ENCODE data around the gene PTOV1. TPM values are rescaled to one million over a fixed set of nuclear protein-coding genes. Genes with fewer than 3 reads are reported as not detected.
A peak's percentile ranks its signal among the peaks of the same experiment; 100 is the strongest.

PTOV1 gene
- total and polyA plus RNA-seq, 2 of the 13 experiments (the other 11 are each of a cell fraction or from before 2014, with no cell fraction given) = 63.5 to 68.5 TPM

GRCh38 chr19:49877020-49877878 lies 26.3 kb downstream of the PTOV1 start, which contains the start of the genes AKT1S1 and TBC1D17 (continued):
- 0 out of 2 replicates have a peak, but pooled peaks have one; percentile 82 for TF ChIP-seq SNAPC5 (CRISPR knock-in tag; IDR thresholded peaks at IDR 0.05; ENCODE audit: borderline replicate concordance)
- TF ChIP-seq BRD4 (CRISPR knock-in tag; IDR thresholded peaks at IDR 0.05) = 0 out of 2 replicates have a peak, but pooled peaks have one; percentile 47
- 0 out of 2 replicates have a peak, but pooled peaks have one; percentile 28 for TF ChIP-seq SALL1 (CRISPR knock-in tag; IDR thresholded peaks at IDR 0.05)
- peak; percentile 85 for TF ChIP-seq KAT8 (CRISPR knock-in tag; IDR thresholded peaks at IDR 0.05)
- no peak for TF ChIP-seq HOXA7 (CRISPR knock-in tag; IDR thresholded peaks at IDR 0.05)
- TF ChIP-seq GLI4 (CRISPR knock-in tag; IDR thresholded peaks at IDR 0.05; ENCODE audit: borderline replicate concordance) = no peak
- peak; percentile 95 for TF ChIP-seq CREM (IDR thresholded peaks at IDR 0.05)
- peak; percentile 66; the same call in 1 of the 2 replicates for TF ChIP-seq CREM (CRISPR knock-in tag; IDR thresholded peaks at IDR 0.05)
- TF ChIP-seq KAT7 (CRISPR knock-in tag; IDR thresholded peaks at IDR 0.05; ENCODE audit: borderline replicate concordance) = peak; percentile 15; the same call in 1 of the 2 replicates
- TF ChIP-seq SIN3A (IDR thresholded peaks at IDR 0.05; ENCODE audit: borderline replicate concordance, low read depth, low read length) = no peak; the same call in 1 of the 2 replicates
- peak; percentile 35 for TF ChIP-seq NFRKB (IDR thresholded peaks at IDR 0.05)
- TF ChIP-seq POLR2AphosphoS5 (IDR thresholded peaks at IDR 0.05; ENCODE audit: low read depth, low read length) = peak; percentile 68
- TF ChIP-seq TFDP1 (CRISPR knock-in tag; IDR thresholded peaks at IDR 0.05; ENCODE audit: borderline replicate concordance) = peak; percentile 58; the same call in 1 of the 2 replicates
- 0 out of 2 replicates have a peak, but pooled peaks have one; percentile 19 for TF ChIP-seq HOXD1 (CRISPR knock-in tag; IDR thresholded peaks at IDR 0.05)
- TF ChIP-seq KLF12 (CRISPR knock-in tag; IDR thresholded peaks at IDR 0.05; ENCODE audit: borderline replicate concordance) = 0 out of 2 replicates have a peak, but pooled peaks have one; percentile 21
- TF ChIP-seq ATF1 (CRISPR knock-in tag; IDR thresholded peaks at IDR 0.05) = peak; percentile 87
- TF ChIP-seq UBTF (CRISPR knock-in tag; IDR thresholded peaks at IDR 0.05) = no peak
- TF ChIP-seq CCDC6 (CRISPR knock-in tag; IDR thresholded peaks at IDR 0.05) = 0 out of 2 replicates have a peak, but pooled peaks have one; percentile 73
- TF ChIP-seq ZBTB42 (CRISPR knock-in tag; IDR thresholded peaks at IDR 0.05) = no peak
- TF ChIP-seq ELK4 (CRISPR knock-in tag; IDR thresholded peaks at IDR 0.05; ENCODE audit: borderline replicate concordance) = no peak
- peak; percentile 93 for TF ChIP-seq ETV5 (CRISPR knock-in tag; IDR thresholded peaks at IDR 0.05; ENCODE audit: borderline replicate concordance)
- TF ChIP-seq ZNF275 (CRISPR knock-in tag; IDR thresholded peaks at IDR 0.05; ENCODE audit: borderline replicate concordance) = no peak
- TF ChIP-seq FOSL1 (CRISPR knock-in tag; IDR thresholded peaks at IDR 0.05; ENCODE audit: borderline replicate concordance) = 0 out of 2 replicates have a peak, but pooled peaks have one; percentile 21
- no peak for TF ChIP-seq MED8 (CRISPR knock-in tag; IDR thresholded peaks at IDR 0.05; ENCODE audit: insufficient replicate concordance)

All from HepG2 (cell line).